Peyer's patch (tissue), 4 donors: ENCODE data around the gene CLEC7A. TPM values are rescaled to one million over a fixed set of nuclear protein-coding genes. Genes with fewer than 3 reads are reported as not detected.

Experiments used
- DNase-seq, 3 donors: peaks; one replicate each; pipeline ENCODE4 v3.0.0-alpha.2; 2017 to 2019
- H3K27ac ChIP-seq, 4 donors: fragments of 200-600 bp; sonication (generic); one replicate each; pipeline ENCODE4 v1.5.1; 2016 to 2019
- H3K27me3 ChIP-seq, 2 donors: fragments of 200-600 bp; sonication (generic); one replicate each; pipeline ENCODE4 v1.5.1; 2019
- H3K36me3 ChIP-seq, 3 donors: fragments of 200-600 bp; sonication (generic); one replicate each; pipeline ENCODE4 v1.5.1; 2016 to 2019
- H3K4me1 ChIP-seq, 4 donors: fragments of 200-600 bp; sonication (generic); one replicate each; pipeline ENCODE4 v1.5.1; 2016 to 2019
- H3K4me3 ChIP-seq, 4 donors: fragments of 200-600 bp; sonication (generic); 1 replicate in 3 of 4; 2 replicates in 1 of 4; pipeline ENCODE4 v1.5.1; 2016 to 2019; ENCODE audit warnings: mild to moderate bottlenecking in 1 of 4
- H3K9me3 ChIP-seq, 4 donors: fragments of 200-600 bp; sonication (generic); one replicate each; pipeline ENCODE4 v1.5.1; 2016 to 2019; ENCODE audit warnings: mild to moderate bottlenecking in 1 of 4
- POLR2A ChIP-seq, 2 donors: fragments of 450-650 bp; IDR thresholded peaks; one replicate each; pipeline ENCODE4 v1.5.1; 2017; ENCODE audit warnings: antibody characterized with exemption in 2 of 2, mild to moderate bottlenecking in 2 of 2, moderate library complexity in 2 of 2
- total RNA-seq, 4 donors: library from RNA; depleted of rRNA; stranded (reverse); fragments of >200 nt; gene quantifications; one replicate each; pipeline ENCODE4 v1.1.0, GENCODE V29; 2016
- TF ChIP-seq, protein P1 (sequence below), 6 experiments: fragments of 450-650 bp in 4 of 6; fragments of 200-600 bp in 2 of 6; sonication (generic) in 1 of 6; IDR thresholded peaks; one replicate each; pipeline ENCODE4 v1.5.1; 2017 to 2019; ENCODE audit warnings: antibody characterized with exemption in 6 of 6, mild to moderate bottlenecking in 3 of 6, moderate library complexity in 1 of 6

The CLEC7A gene
- total RNA-seq, 4 donors from 2014 or later: 1.7 to 6.6 (median 3.2) TPM

DNA sequence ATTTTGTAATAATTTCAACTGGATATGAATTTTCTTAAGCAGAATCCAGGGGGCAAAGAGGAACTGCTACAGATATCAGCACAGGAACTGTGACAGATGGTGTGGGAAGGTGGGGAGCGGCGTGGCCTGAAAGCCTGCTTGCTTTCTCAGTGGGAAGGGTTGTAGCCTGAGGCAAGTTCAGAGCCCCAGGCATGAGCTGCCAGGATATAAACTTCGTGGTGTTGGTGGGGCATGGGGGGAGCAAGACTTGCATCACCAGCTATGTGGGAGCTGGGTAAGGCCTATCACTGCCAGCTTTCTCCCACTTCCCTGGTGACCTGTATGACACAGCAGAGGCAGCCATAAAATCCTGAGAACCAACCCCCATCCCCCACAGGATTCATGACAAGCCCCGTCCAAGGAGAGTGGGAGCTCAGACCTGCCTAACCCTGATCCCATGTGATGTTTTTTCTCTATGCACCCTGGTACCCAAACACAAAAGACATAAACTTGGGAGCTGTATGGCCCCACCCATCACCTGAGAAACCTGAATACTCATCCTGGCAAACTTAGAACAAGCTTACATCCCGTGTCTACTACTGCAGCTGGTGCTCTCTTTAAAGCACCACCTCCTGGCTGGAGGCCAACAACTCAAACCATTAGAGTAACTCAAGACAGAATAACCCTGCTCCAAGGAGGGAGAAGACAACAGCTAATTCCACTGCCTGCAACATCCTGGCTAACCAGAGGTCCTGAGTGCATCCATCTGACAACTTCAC is 47.7 kb downstream of the CLEC7A start:
- H3K4me3 ChIP-seq: no peak overlapping the region
- no peaks in the 10 kb centered on the region for H3K4me1 ChIP-seq
- H3K9me3 ChIP-seq: peaks cover 0 to 4% (median 0%) of the 10 kb centered on the region in 4 donors
- no peak for DNase-seq
- no peak for TF ChIP-seq POLR2A (IDR thresholded peaks at IDR 0.05)
- TF ChIP-seq, protein P1, sequence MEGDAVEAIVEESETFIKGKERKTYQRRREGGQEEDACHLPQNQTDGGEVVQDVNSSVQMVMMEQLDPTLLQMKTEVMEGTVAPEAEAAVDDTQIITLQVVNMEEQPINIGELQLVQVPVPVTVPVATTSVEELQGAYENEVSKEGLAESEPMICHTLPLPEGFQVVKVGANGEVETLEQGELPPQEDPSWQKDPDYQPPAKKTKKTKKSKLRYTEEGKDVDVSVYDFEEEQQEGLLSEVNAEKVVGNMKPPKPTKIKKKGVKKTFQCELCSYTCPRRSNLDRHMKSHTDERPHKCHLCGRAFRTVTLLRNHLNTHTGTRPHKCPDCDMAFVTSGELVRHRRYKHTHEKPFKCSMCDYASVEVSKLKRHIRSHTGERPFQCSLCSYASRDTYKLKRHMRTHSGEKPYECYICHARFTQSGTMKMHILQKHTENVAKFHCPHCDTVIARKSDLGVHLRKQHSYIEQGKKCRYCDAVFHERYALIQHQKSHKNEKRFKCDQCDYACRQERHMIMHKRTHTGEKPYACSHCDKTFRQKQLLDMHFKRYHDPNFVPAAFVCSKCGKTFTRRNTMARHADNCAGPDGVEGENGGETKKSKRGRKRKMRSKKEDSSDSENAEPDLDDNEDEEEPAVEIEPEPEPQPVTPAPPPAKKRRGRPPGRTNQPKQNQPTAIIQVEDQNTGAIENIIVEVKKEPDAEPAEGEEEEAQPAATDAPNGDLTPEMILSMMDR (IDR thresholded peaks at IDR 0.05): no peak
- no peaks in the 10 kb centered on the region for H3K27me3 ChIP-seq
- no peak overlapping the region for H3K27ac ChIP-seq
- no peaks in the 10 kb centered on the region for H3K36me3 ChIP-seq

DNA sequence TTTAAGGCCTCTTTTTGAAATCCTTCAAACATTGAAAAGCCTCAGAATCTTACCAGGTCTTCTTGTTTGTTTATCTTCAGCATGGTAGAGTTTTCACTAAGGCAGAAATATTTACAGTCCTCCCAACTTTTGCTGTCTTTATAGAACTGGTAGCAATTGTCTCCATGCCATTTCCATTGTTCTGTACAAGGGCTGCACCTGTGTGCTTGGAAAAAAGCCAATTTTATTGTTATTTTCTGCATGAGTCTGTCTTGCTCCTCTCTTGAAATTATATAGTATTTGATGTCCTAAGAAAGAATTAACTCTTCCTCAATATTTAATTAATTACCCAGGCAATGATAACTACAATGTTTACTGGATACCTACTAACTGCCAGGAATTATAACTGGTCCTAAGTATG is 54.5 kb downstream of the CLEC7A start:
- Histone ChIP-seq H3K27ac (no peak overlapping the region), H3K27me3 (no peaks in the 10 kb centered on the region), H3K4me3 (no peak overlapping the region), H3K4me1 (no peaks in the 10 kb centered on the region), H3K36me3 (no peaks in the 10 kb centered on the region), H3K9me3 (no peaks in the 10 kb centered on the region)
- TF ChIP-seq, protein P1 (IDR thresholded peaks at IDR 0.05): no peak
- no peak for TF ChIP-seq POLR2A (IDR thresholded peaks at IDR 0.05)
- no peak for DNase-seq

DNA sequence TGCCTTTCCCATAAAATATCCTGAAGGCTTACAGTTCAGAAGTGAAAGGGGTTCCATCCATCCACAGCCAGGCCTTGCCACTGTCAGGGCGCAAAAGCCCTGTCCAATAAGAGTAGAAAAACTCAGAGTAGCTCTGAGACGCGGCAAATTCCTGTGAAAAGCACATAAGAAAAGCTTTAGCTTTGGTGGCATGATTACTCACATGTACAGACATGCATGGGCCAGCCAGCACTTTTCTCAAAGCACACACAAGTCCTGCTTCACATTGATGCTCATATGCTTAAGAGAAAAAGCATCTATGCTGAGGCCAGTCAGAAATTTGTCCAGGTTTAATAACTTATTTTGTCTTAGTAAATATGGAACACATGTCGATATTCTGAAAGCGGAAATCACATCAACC is 56.7 kb downstream of the CLEC7A start:
- Histone ChIP-seq H3K36me3 (no peaks in the 10 kb centered on the region), H3K4me1 (no peaks in the 10 kb centered on the region), H3K27ac (no peak overlapping the region), H3K9me3 (no peaks in the 10 kb centered on the region), H3K4me3 (no peak overlapping the region), H3K27me3 (no peaks in the 10 kb centered on the region)
- TF ChIP-seq, protein P1 (IDR thresholded peaks at IDR 0.05): no peak
- TF ChIP-seq POLR2A (IDR thresholded peaks at IDR 0.05): no peak
- DNase-seq: no peak

DNA sequence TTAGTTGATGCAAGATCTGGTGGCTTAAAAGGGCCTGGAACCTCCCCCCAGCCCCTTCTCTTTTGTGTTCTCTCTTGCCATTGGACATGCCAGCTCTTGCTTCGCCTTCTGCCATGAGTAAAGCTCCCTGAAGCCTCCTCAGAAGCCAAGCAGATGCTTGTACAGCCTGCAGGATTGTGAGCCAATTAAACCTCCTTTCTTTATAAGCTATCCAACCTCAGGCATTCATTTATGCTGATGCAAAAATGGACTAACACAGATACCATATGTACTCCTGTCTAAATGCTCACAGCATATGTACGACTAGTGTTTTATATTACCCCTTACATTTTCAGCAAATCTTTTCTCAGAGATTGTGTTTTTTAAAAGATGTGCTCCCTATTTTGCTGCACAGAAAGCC is 57.9 kb downstream of the CLEC7A start:
- Histone ChIP-seq H3K36me3 (no peaks in the 10 kb centered on the region), H3K4me1 (no peaks in the 10 kb centered on the region), H3K4me3 (no peak overlapping the region), H3K27me3 (no peaks in the 10 kb centered on the region), H3K9me3 (no peaks in the 10 kb centered on the region), H3K27ac (no peak overlapping the region)
- TF ChIP-seq, protein P1 (IDR thresholded peaks at IDR 0.05): no peak
- no peak for TF ChIP-seq POLR2A (IDR thresholded peaks at IDR 0.05)
- no peak for DNase-seq

DNA sequence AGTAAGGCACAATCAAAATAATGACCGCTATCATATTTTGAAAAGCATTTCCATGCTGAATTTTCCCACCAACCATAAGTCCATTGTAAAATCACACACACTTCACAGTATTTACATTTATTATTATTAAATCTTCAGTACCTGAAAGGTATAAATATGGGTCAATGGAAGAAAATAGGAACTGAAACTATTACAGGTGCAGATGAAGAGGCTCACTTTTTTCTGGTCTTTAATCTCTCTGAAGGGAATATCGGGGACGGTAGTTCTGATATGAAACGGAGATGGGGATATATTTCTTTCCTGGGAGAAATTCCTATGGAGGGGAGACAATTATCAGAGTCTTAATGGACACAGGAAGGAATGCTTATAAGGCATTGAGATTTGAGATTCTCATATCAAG is 59.6 kb downstream of the CLEC7A start:
- no peak overlapping the region for H3K4me3 ChIP-seq
- H3K27me3 ChIP-seq: no peaks in the 10 kb centered on the region
- H3K4me1 ChIP-seq: no peaks in the 10 kb centered on the region
- no peaks in the 10 kb centered on the region for H3K9me3 ChIP-seq
- DNase-seq: no peak
- TF ChIP-seq POLR2A (IDR thresholded peaks at IDR 0.05): no peak
- TF ChIP-seq, protein P1 (IDR thresholded peaks at IDR 0.05): no peak
- H3K36me3 ChIP-seq: no peaks in the 10 kb centered on the region
- H3K27ac ChIP-seq: no peak overlapping the region
